Caco-2 (cell line): ENCODE results near the gene PLXNB2. TPM values are rescaled to one million over a fixed set of nuclear protein-coding genes. Genes with fewer than 3 reads are reported as not detected.

Source experiments
- BruUV-seq: library from RNA; stranded (reverse); fragments of 400-500 nt; replicated peaks from 2 replicates; lab custom pipeline; 2021; lab: Mats Ljungman, UMichigan
- CTCF ChIA-PET: fragments of 300-600 bp; sonication (Branson Sonifier 250); formaldehyde crosslinking; loops from one replicate; lab custom pipeline; 2022; ENCODE audit warnings: antibody characterized with exemption; lab: Charles Lee
- POLR2A ChIA-PET: fragments of 300-600 bp; sonication (Branson Sonifier 250); formaldehyde crosslinking; loops from one replicate; lab custom pipeline; 2022; ENCODE audit warnings: antibody characterized with exemption; lab: Charles Lee
- DNase-seq, 2 experiments: peaks; one replicate each; pipeline versions ENCODE4 v3.0.0 to v3.0.0-alpha.2; 2020 to 2022
- H3K27me3 ChIP-seq: replicated peaks from 2 replicates; pipeline ENCODE4 v1.6.0; 2011; ENCODE audit warnings: low read length; ENCODE audit not compliant: control insufficient read depth, insufficient read depth
- H3K36me3 ChIP-seq: 2 replicates; pipeline ENCODE4 v1.5.1; 2011; ENCODE audit warnings: low read length; ENCODE audit not compliant: control insufficient read depth, insufficient read depth
- H3K4me1 ChIP-seq: fragments of 250-450 bp; sonication (Bioruptor Pico); 2 replicates; pipeline ENCODE4 v1.5.1; 2020; ENCODE audit warnings: mild to moderate bottlenecking
- H3K4me3 ChIP-seq: 2 replicates; pipeline ENCODE4 v1.5.1; 2011; ENCODE audit warnings: low read depth, mild to moderate bottlenecking, control low read depth, low read length
- H3K9me3 ChIP-seq: fragments of 250-450 bp; sonication (Bioruptor Pico); 2 replicates; pipeline ENCODE4 v1.5.1; 2020; ENCODE audit warnings: mild to moderate bottlenecking, moderate library complexity
- H3K27ac Mint-ChIP-seq: one replicate; pipeline ENCODE4 v1.8.0; 2022; ENCODE audit warnings: mixed read lengths; ENCODE audit not compliant: unreplicated experiment
- H3K27me3 Mint-ChIP-seq: one replicate; pipeline ENCODE4 v1.8.0; 2022; ENCODE audit warnings: mixed read lengths; ENCODE audit not compliant: insufficient read depth, unreplicated experiment
- H3K36me3 Mint-ChIP-seq: one replicate; pipeline ENCODE4 v1.8.0; 2022; ENCODE audit warnings: mild to moderate bottlenecking, mixed read lengths; ENCODE audit not compliant: insufficient read depth, unreplicated experiment
- H3K4me1 Mint-ChIP-seq: one replicate; pipeline ENCODE4 v1.8.0; 2022; ENCODE audit warnings: low read depth, mixed read lengths; ENCODE audit not compliant: unreplicated experiment
- H3K4me3 Mint-ChIP-seq: one replicate; pipeline ENCODE4 v1.8.0; 2022; ENCODE audit warnings: mild to moderate bottlenecking, moderate library complexity, mixed read lengths; ENCODE audit not compliant: unreplicated experiment
- H3K9me3 Mint-ChIP-seq: one replicate; pipeline ENCODE4 v1.8.0; 2022; ENCODE audit warnings: mixed read lengths; ENCODE audit not compliant: unreplicated experiment
- CTCF ChIP-seq, 2 experiments: fragments of 200-600 bp in 1 of 2; IDR thresholded peaks; 1 replicate in 1 of 2; 2 replicates in 1 of 2; pipeline versions ENCODE4 v1.5.1 to v1.8.0; 2011 to 2022; ENCODE audit warnings: antibody characterized with exemption in 1 of 2, control low read depth in 1 of 2, inconsistent platforms in 1 of 2, low read depth in 1 of 2, low read length in 1 of 2, mild to moderate bottlenecking in 1 of 2, moderate library complexity in 1 of 2; ENCODE audit not compliant: insufficient read depth in 1 of 2, severe bottlenecking in 1 of 2, unreplicated experiment in 1 of 2
- intact Hi-C: fragments of 100-400 bp; cut with micrococcal nuclease; formaldehyde crosslinking; loops from one replicate; pipeline ENCODE4 v1.10.0; 2022; ENCODE audit not compliant: unreplicated experiment
- total RNA-seq: library from RNA; stranded (reverse); gene quantifications from 2 replicates; pipeline ENCODE4 v1.2.3, GENCODE V29; 2022

PLXNB2 gene
- total RNA-seq, 1 experiment from 2014 or later = 260 TPM

DNA sequence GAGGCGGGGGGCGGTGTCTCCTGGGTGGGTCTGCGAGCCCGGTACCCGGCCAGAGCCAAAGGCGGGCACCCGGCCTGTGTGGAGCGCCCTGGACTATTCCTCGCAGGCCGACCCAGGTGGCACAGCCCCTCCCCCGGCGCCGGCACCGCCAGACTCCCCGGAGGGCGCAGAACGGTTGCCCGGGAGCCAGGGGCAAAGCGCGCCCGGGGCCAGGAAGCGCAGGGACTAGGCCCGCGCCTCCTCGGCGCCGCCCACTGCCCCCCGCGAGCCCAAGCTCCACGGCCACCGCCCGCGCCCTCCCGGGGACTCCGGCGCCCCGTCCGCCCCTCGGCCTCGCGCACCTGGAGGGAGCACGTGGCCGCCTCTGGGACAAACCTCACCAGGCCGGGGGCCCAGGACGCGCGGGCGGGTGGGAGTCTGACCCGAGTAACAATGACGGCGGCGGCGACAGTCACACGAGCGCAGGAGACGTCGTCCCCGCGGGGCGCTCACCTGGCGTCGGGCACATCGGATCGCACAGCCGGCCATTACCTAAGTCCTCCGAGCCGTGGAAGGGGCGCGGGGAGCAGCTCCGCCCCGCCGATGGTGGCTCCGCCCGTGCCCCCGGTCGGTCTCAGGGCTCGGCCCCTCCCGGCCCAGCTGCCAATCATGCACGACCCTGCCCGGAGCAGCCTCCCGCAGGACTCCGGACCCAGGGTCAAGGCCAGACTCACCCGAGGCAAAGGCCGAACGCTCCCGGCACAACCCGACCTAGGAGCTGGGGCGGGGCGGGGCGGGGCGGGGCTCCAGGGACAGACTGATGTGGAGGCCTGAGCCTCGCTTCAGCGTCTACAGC, 7.4 kb downstream of the PLXNB2 start:
- TF ChIP-seq CTCF (IDR thresholded peaks at IDR 0.05; ENCODE audit: insufficient read depth in 1 of 2, low read depth in 1 of 2, low read length in 1 of 2, severe bottlenecking in 1 of 2, unreplicated experiment in 1 of 2) = no peak
- Histone ChIP-seq H3K4me1 (peaks cover 53% of the 10 kb centered on the region), H3K4me3 (peak overlapping the region; percentile 75), H3K9me3 (no peaks in the 10 kb centered on the region), H3K36me3 (peaks cover 2% of the 10 kb centered on the region), H3K27me3 (no peaks in the 10 kb centered on the region)
- intact Hi-C loops = no loop called here
- BruUV-seq = TSS peak; percentile 19
- H3K27ac Mint-ChIP-seq = no peak overlapping the region
- H3K27me3 Mint-ChIP-seq = no peaks in the 10 kb centered on the region
- H3K4me1 Mint-ChIP-seq = peaks cover 15% of the 10 kb centered on the region
- ChIA-PET POLR2A (interaction anchor here (0.8 to 1.1 kb wide), 2 partner anchors 10 to 56 kb away, joined by 4 to 5 read pairs; no protein-coding TSS in a partner anchor), CTCF (interaction anchor here (0.6 to 1.6 kb wide), 9 partner anchors 16 to 67 kb away, joined by 3 to 6 read pairs (median 4); partner anchors contain the start of gene DENND6B)
- H3K9me3 Mint-ChIP-seq = no peaks in the 10 kb centered on the region
- DNase-seq = peak; percentile 91 to 92
- H3K4me3 Mint-ChIP-seq = peak overlapping the region; percentile 60
- peaks cover 6% of the 10 kb centered on the region for H3K36me3 Mint-ChIP-seq

- ChIA-PET CTCF (interaction anchor here (0.6 to 1.5 kb wide), 2 partner anchors 17 to 43 kb away, joined by 3 read pairs; no protein-coding TSS in a partner anchor), POLR2A (interaction anchor here (1.1 kb wide), 1 partner anchor 55 kb away, joined by 4 read pairs; no protein-coding TSS in a partner anchor)
- H3K36me3 ChIP-seq = peaks cover 5% of the 10 kb centered on the region
- BruUV-seq = no TSS peak
- peak in 1 of 2 experiments; percentile 49 for DNase-seq
- Mint-ChIP-seq H3K4me3 (peak overlapping the region; percentile 69), H3K9me3 (no peaks in the 10 kb centered on the region), H3K36me3 (peaks cover 2% of the 10 kb centered on the region), H3K27ac (no peak overlapping the region), H3K27me3 (no peaks in the 10 kb centered on the region), H3K4me1 (peaks cover 11% of the 10 kb centered on the region)
- TF ChIP-seq CTCF (IDR thresholded peaks at IDR 0.05; ENCODE audit: insufficient read depth in 1 of 2, low read depth in 1 of 2, low read length in 1 of 2, severe bottlenecking in 1 of 2, unreplicated experiment in 1 of 2) = no peak
- no peaks in the 10 kb centered on the region for H3K9me3 ChIP-seq
- peak overlapping the region; percentile 75 for H3K4me3 ChIP-seq
- peaks cover 54% of the 10 kb centered on the region for H3K4me1 ChIP-seq
- H3K27me3 ChIP-seq = no peaks in the 10 kb centered on the region
- intact Hi-C loops = no loop called here
Measured at GRCh38 chr22:50298937-50299784, 8.3 kb downstream of the PLXNB2 start.

GRCh38 chr22:50298266-50298637, 9.2 kb downstream of the PLXNB2 start:
- H3K36me3 Mint-ChIP-seq = no peaks in the 10 kb centered on the region
- H3K27me3 ChIP-seq = no peaks in the 10 kb centered on the region
- H3K9me3 Mint-ChIP-seq = no peaks in the 10 kb centered on the region
- no peak for TF ChIP-seq CTCF (IDR thresholded peaks at IDR 0.05; ENCODE audit: insufficient read depth in 1 of 2, low read depth in 1 of 2, low read length in 1 of 2, severe bottlenecking in 1 of 2, unreplicated experiment in 1 of 2)
- peaks cover 3% of the 10 kb centered on the region for H3K36me3 ChIP-seq
- H3K4me3 Mint-ChIP-seq = peak overlapping the region; percentile 69
- ChIA-PET CTCF (no interaction called here), POLR2A (no interaction called here)
- no peak overlapping the region for H3K4me3 ChIP-seq
- BruUV-seq = TSS peak; percentile 56
- intact Hi-C loops = no loop called here
- H3K27ac Mint-ChIP-seq = no peak overlapping the region
- no peak for DNase-seq
- H3K4me1 Mint-ChIP-seq = peaks cover 9% of the 10 kb centered on the region
- no peaks in the 10 kb centered on the region for H3K27me3 Mint-ChIP-seq
- no peaks in the 10 kb centered on the region for H3K9me3 ChIP-seq
- peaks cover 51% of the 10 kb centered on the region for H3K4me1 ChIP-seq
